BE2C (cell line): ENCODE measurements around the gene GUCY1A1.
A peak's percentile ranks its signal among the peaks of the same experiment; 100 is the strongest.

Experiments
- DNase-seq: peaks from one replicate; pipeline ENCODE4 v3.0.0-alpha.2; 2020
- H3K27me3 ChIP-seq: fragments of 250-450 bp; sonication (Bioruptor Pico); 2 replicates; pipeline ENCODE4 v1.5.1; 2020; ENCODE audit warnings: mild to moderate bottlenecking
- H3K36me3 ChIP-seq: fragments of 250-450 bp; sonication (Bioruptor Pico); 2 replicates; pipeline ENCODE4 v1.5.1; 2020; ENCODE audit warnings: mild to moderate bottlenecking
- H3K4me1 ChIP-seq: fragments of 250-450 bp; sonication (Bioruptor Pico); 2 replicates; pipeline ENCODE4 v1.5.1; 2020
- H3K4me3 ChIP-seq: 2 replicates; pipeline ENCODE4 v1.5.1; 2011; ENCODE audit warnings: low read depth, low read length
- H3K9me3 ChIP-seq: fragments of 250-450 bp; sonication (Bioruptor Pico); 2 replicates; pipeline ENCODE4 v1.5.1; 2020
- CTCF ChIP-seq: IDR thresholded peaks from 2 replicates; pipeline ENCODE4 v1.5.1; 2012; ENCODE audit warnings: mild to moderate bottlenecking, low read depth, low read length

The GUCY1A1 gene

GRCh38 chr4:155751569-155751968 is 84.9 kb downstream of the GUCY1A1 start:
- H3K36me3 ChIP-seq: no peaks in the 10 kb centered on the region
- H3K4me3 ChIP-seq: no peak overlapping the region
- DNase-seq: no peak
- H3K4me1 ChIP-seq: peaks cover 9% of the 10 kb centered on the region
- H3K27me3 ChIP-seq: no peaks in the 10 kb centered on the region
- TF ChIP-seq CTCF: no peak
- no peaks in the 10 kb centered on the region for H3K9me3 ChIP-seq

- no peaks in the 10 kb centered on the region for H3K4me1 ChIP-seq
- no peaks in the 10 kb centered on the region for H3K36me3 ChIP-seq
- DNase-seq: no peak
- H3K27me3 ChIP-seq: no peaks in the 10 kb centered on the region
- H3K9me3 ChIP-seq: no peaks in the 10 kb centered on the region
- no peak for TF ChIP-seq CTCF
- H3K4me3 ChIP-seq: no peak overlapping the region
Observed at GRCh38 chr4:155757745-155758265, 91.2 kb downstream of the GUCY1A1 start.

GRCh38 chr4:155758481-155759371 is 92.1 kb downstream of the GUCY1A1 start, which contains the start of gene GUCY1B1:
Gene GUCY1B1 (plus strand): TSS chr4:155759021. CDS start chr4:155759141, 120 bp downstream.
- H3K4me3 ChIP-seq: peak within 1 kb of the TSS; percentile 72
- H3K36me3 ChIP-seq: no peaks in the 10 kb centered on the region
- H3K4me1 ChIP-seq: no peaks in the 10 kb centered on the region
- TF ChIP-seq CTCF: peak; percentile 45
- H3K27me3 ChIP-seq: no peaks in the 10 kb centered on the region
- no peaks in the 10 kb centered on the region for H3K9me3 ChIP-seq
- peak; percentile 95 for DNase-seq

- H3K9me3 ChIP-seq: no peaks in the 10 kb centered on the region
Observed at GRCh38 chr4:155759372-155760252, 93.0 kb downstream of the GUCY1A1 start.

GRCh38 chr4:155761047-155761446 is 94.4 kb downstream of the GUCY1A1 start:
- no peaks in the 10 kb centered on the region for H3K4me1 ChIP-seq
- no peaks in the 10 kb centered on the region for H3K9me3 ChIP-seq
- no peak for TF ChIP-seq CTCF
- DNase-seq: no peak
- H3K27me3 ChIP-seq: no peaks in the 10 kb centered on the region
- no peaks in the 10 kb centered on the region for H3K36me3 ChIP-seq
- no peak overlapping the region for H3K4me3 ChIP-seq

More at GRCh38 chr4:155759372-155760252, 93.0 kb downstream of the GUCY1A1 start:
- no peak for TF ChIP-seq CTCF
- peak; percentile 77 for DNase-seq
- H3K27me3 ChIP-seq: no peaks in the 10 kb centered on the region
- H3K4me1 ChIP-seq: no peaks in the 10 kb centered on the region
- H3K4me3 ChIP-seq: peak overlapping the region; percentile 72
- no peaks in the 10 kb centered on the region for H3K36me3 ChIP-seq
